ENCODE data around the gene UGT1A1. TPM values are rescaled to one million over a fixed set of nuclear protein-coding genes. Genes with fewer than 3 reads are reported as not detected.
"Not testable (repeated sequence)": the region's sequence is repeated elsewhere in the genome, so short reads cannot be mapped to it uniquely, and the experiment has no call there.

The UGT1A1 gene
- total and polyA plus RNA-seq, 12 donors = 0.08 to 0.52 TPM; not detected in 10

GRCh38 chr2:233746475-233747282, 13.4 kb upstream of the UGT1A1 start:
- TF ChIP-seq POLR2A (IDR thresholded peaks at IDR 0.05) = no peak
- no peak for TF ChIP-seq CTCF (IDR thresholded peaks at IDR 0.05)
- no peak overlapping the region for H3K27ac ChIP-seq
- intact Hi-C loops (cut with DNase I) = no loop called here
- H3K9me3 ChIP-seq (replicated peaks in 1 of 3) = no peaks in the 10 kb centered on the region
- no peak for DNase-seq
- WGBS, 4 donors = 67 to 78% (median 72%) methylated on average over 9 to 10 of the region's 10 CpGs
- H3K4me1 ChIP-seq (replicated peaks in 1 of 2) = no peaks in the 10 kb centered on the region
- H3K36me3 ChIP-seq (replicated peaks in 1 of 2) = no peaks in the 10 kb centered on the region
- H3K27me3 ChIP-seq = no peaks in the 10 kb centered on the region
- no peak overlapping the region for H3K4me3 ChIP-seq

DNA sequence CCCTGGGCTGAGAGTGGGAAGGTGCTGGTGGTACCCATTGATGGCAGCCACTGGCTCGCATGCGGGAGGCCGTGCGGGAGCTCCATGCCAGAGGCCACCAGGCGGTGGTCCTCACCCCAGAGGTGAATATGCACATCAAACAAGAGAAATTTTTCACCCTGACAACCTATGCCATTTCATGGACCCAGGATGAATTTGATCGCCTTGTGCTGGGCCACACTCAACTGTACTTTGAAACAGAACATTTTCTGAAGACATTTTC, 12.9 kb upstream of the UGT1A1 start:
- intact Hi-C loops (cut with DNase I) = no loop called here
- DNase-seq = no peak
- Histone ChIP-seq H3K4me1 (replicated peaks in 1 of 2) (no peaks in the 10 kb centered on the region), H3K27me3 (no peaks in the 10 kb centered on the region), H3K4me3 (no peak overlapping the region), H3K9me3 (replicated peaks in 1 of 3) (no peaks in the 10 kb centered on the region), H3K36me3 (replicated peaks in 1 of 2) (no peaks in the 10 kb centered on the region), H3K27ac (no peak overlapping the region)
- no peak for TF ChIP-seq POLR2A (IDR thresholded peaks at IDR 0.05)
- WGBS, 4 donors = 91 to 93% (median 92%) methylated on average over 6 of the region's 6 CpGs

DNA sequence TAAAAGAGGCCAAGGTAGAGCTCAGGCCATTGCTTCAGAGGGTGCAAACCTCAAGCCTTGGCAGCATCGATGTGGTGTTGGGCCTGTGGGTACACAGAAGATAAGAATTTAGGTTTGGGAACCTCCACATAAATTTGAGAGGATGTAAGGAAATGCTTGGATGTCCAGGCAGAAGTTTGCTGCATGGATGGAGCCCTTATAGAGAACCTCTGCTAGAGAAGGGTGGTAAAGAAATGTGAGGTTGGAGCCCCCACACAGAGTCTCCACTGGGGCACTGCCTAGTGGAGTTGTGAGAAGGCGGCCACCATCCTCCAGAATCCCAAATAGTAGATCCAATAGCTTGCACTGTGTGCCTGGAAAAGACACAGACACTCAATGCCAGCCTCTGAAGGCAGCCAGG, 9.4 kb upstream of the UGT1A1 start:
- H3K27me3 ChIP-seq; DNase-seq; intact Hi-C loops (cut with DNase I); H3K27ac ChIP-seq; H3K4me1 ChIP-seq (replicated peaks in 1 of 2); H3K9me3 ChIP-seq (replicated peaks in 1 of 3); H3K4me3 ChIP-seq; H3K36me3 ChIP-seq (replicated peaks in 1 of 2): not testable (repeated sequence)
- WGBS, 4 donors = 48 to 82% (median 73%) methylated on average over 2 of the region's 2 CpGs

DNA sequence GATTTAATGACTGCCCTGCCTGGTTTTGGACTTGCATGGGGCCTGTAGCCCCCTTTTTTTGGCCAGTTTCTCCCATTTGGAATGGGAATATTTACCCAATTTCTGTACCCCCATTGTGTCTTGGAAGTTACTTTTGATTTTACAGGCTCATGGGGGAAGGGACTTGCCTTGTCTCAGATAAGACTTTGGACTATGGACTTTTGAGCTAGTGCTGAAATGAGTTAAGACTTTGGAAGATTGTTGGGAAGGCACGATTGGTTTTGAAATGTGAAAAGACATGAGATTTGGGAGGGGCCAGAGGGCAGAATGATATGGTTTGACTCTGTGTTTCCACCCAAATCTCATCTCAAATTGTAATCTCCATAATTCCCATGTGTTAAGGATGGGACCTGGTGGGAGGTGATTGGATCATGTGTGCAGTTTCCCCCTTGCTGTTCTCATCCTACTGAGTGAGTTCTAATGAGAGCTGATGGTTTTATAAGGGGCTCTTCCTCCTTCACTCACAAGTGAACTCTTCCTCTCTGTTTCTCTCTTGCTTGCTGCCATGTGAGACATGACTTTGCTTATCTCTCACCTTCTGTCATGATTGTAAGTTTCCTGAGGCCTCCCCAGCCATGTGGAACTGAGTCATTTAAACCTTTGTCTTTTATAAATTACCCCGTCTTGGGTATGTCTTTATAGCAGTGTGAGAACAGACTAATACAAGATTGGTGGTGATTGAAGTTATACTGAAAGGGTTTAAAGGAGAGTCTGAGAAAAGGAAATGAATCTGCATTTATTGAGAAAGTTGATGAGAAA, 8.7 kb upstream of the UGT1A1 start:
- H3K36me3 ChIP-seq (replicated peaks in 1 of 2); intact Hi-C loops (cut with DNase I); H3K27ac ChIP-seq; DNase-seq; H3K4me1 ChIP-seq (replicated peaks in 1 of 2); H3K9me3 ChIP-seq (replicated peaks in 1 of 3); H3K27me3 ChIP-seq; H3K4me3 ChIP-seq: not testable (repeated sequence)
- WGBS, 4 donors = 56 to 70% (median 62%) methylated on average over 2 of the region's 2 CpGs

- no peak for DNase-seq
- no peaks in the 10 kb centered on the region for H3K9me3 ChIP-seq (replicated peaks in 1 of 3)
- 87 to 97% (median 93%) methylated on average over 24 to 43 of the region's 44 CpGs for WGBS, 4 donors
These were observed 5.0 kb upstream of the UGT1A1 start for GRCh38 chr2:233754872-233755611.

More at GRCh38 chr2:233754872-233755611, 5.0 kb upstream of the UGT1A1 start:
- Histone ChIP-seq H3K4me1 (replicated peaks in 1 of 2) (no peaks in the 10 kb centered on the region), H3K27ac (no peak overlapping the region), H3K27me3 (no peaks in the 10 kb centered on the region), H3K4me3 (no peak overlapping the region), H3K36me3 (replicated peaks in 1 of 2) (no peaks in the 10 kb centered on the region)
- no peak for TF ChIP-seq POLR2A (IDR thresholded peaks at IDR 0.05)
- TF ChIP-seq CTCF (IDR thresholded peaks at IDR 0.05) = no peak
- intact Hi-C loops (cut with DNase I) = no loop called here

Measured in adrenal gland (tissue), 12 donors.